NB4 (cell line): ENCODE measurements around the gene ARMC5.

Source experiments
- CTCF ChIP-seq: IDR thresholded peaks from one replicate; pipeline ENCODE4 v1.5.1; 2012; ENCODE audit warnings: low read depth, low read length
- TF ChIP-seq, protein P1 (sequence below): IDR thresholded peaks from 2 replicates; pipeline ENCODE4 v1.6.1; 2011; ENCODE audit warnings: low read depth, low read length

GRCh38 chr16:31461921-31462804, 2.9 kb downstream of the ARMC5 start:
- no peak for TF ChIP-seq CTCF
- TF ChIP-seq, protein P1, sequence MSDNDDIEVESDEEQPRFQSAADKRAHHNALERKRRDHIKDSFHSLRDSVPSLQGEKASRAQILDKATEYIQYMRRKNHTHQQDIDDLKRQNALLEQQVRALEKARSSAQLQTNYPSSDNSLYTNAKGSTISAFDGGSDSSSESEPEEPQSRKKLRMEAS: no peak
